HG03558 (cell line): ENCODE measurements around the gene TYMS.
"Not testable (repeated sequence)": the region's sequence is repeated elsewhere in the genome, so short reads cannot be mapped to it uniquely, and the experiment has no call there.

Experiments
- ATAC-seq: cut with Tn5 transposase; IDR thresholded peaks from one replicate; pipeline ENCODE4 v1.9.1; 2021; ENCODE audit warnings: moderate number of reproducible peaks; ENCODE audit not compliant: unreplicated experiment; ENCODE audit errors: extremely low read depth

Gene TYMS

GRCh38 chr18:676069-676468, 18.6 kb downstream of the TYMS start:
- ATAC-seq: no peak

GRCh38 chr18:676736-677135, 19.3 kb downstream of the TYMS start:
- no peak for ATAC-seq

GRCh38 chr18:677145-677544, 19.7 kb downstream of the TYMS start:
- ATAC-seq: no peak

- no peak for ATAC-seq
Measured at GRCh38 chr18:677951-678381, 20.5 kb downstream of the TYMS start.

- ATAC-seq: no peak
Measured at GRCh38 chr18:678482-679182, 21.2 kb downstream of the TYMS start.

- ATAC-seq: no peak
Measured at GRCh38 chr18:679516-679915, 22.1 kb downstream of the TYMS start.

- ATAC-seq: no peak
Measured at GRCh38 chr18:680392-680791, 22.9 kb downstream of the TYMS start.

- no peak for ATAC-seq
Measured at GRCh38 chr18:681985-682384, 24.5 kb downstream of the TYMS start.

GRCh38 chr18:682416-682815, 25.0 kb downstream of the TYMS start:
- ATAC-seq: not testable (repeated sequence)

- ATAC-seq: no peak
Measured at GRCh38 chr18:682833-683232, 25.4 kb downstream of the TYMS start.

- ATAC-seq: no peak
Measured at GRCh38 chr18:683531-683930, 26.1 kb downstream of the TYMS start.

- no peak for ATAC-seq
Measured at GRCh38 chr18:685438-685837, 28.0 kb downstream of the TYMS start.

GRCh38 chr18:686339-687111, 29.1 kb downstream of the TYMS start:
- ATAC-seq: no peak

- no peak for ATAC-seq
Measured at GRCh38 chr18:688323-688722, 30.9 kb downstream of the TYMS start.

- no peak for ATAC-seq
Measured at GRCh38 chr18:692824-693223, 35.4 kb downstream of the TYMS start.

- no peak for ATAC-seq
Measured at GRCh38 chr18:693466-694187, 36.2 kb downstream of the TYMS start.

- ATAC-seq: no peak
Measured at GRCh38 chr18:697012-697411, 39.6 kb downstream of the TYMS start.

GRCh38 chr18:697800-698199, 40.3 kb downstream of the TYMS start:
- no peak for ATAC-seq

GRCh38 chr18:703213-703967, 45.9 kb downstream of the TYMS start:
- no peak for ATAC-seq

GRCh38 chr18:706405-706804, 49.0 kb downstream of the TYMS start:
- no peak for ATAC-seq
